ENCODE data around the gene ACSS3. TPM values are rescaled to one million over a fixed set of nuclear protein-coding genes. Genes with fewer than 3 reads are reported as not detected.
A peak's percentile ranks its signal among the peaks of the same experiment; 100 is the strongest.

ACSS3 gene
- total RNA-seq, 1 experiment from 2014 or later = 19.3 TPM

DNA sequence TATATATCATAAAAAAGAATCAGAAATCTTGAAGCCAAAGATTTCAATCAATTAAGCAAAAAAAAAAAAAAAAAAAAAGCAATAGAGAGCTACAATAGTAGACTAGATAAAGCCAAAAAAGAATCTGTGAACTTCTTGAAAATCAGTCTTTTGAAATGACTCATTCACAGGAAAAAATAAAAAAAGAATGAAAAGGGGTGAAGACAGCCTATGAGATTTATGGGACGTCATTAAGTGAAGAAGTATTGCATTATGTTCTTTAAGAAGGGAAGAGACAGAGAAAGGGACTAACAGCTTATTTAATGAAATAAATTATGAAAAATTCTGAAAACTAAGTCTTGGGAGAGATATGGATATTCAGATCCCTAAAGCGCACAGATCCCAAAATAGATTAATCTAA, 103.8 kb downstream of the ACSS3 start:
- H3K4me3 Mint-ChIP-seq = no peak overlapping the region
- Histone ChIP-seq H2BK15ac (ENCODE audit: low read depth, low read length) (no peak overlapping the region), H4K5ac (ENCODE audit: insufficient read length, low read depth, low read length) (no peak overlapping the region), H3K23me2 (ENCODE audit: insufficient read length, low read depth, low read length, poor library complexity, severe bottlenecking) (no peaks in the 10 kb centered on the region), H3K9me3 (ENCODE audit: control insufficient read depth, low read depth, low read length) (no peaks in the 10 kb centered on the region), H2AFZ (ENCODE audit: low read length) (no peak overlapping the region), H3K79me1 (ENCODE audit: insufficient read depth, low read depth, low read length, poor library complexity, severe bottlenecking) (no peaks in the 10 kb centered on the region), H3K27ac (ENCODE audit: insufficient read length, low read depth, low read length) (no peak overlapping the region), H3K56ac (ENCODE audit: insufficient read length, low read depth, low read length) (no peak overlapping the region), H4K20me1 (ENCODE audit: control insufficient read depth, insufficient read depth, insufficient read length) (no peaks in the 10 kb centered on the region), H3K27me3 (ENCODE audit: insufficient read depth, low read length) (no peaks in the 10 kb centered on the region), H3K9ac (ENCODE audit: extremely low read depth, insufficient read length, low read length) (no peak overlapping the region), H3K4me2 (ENCODE audit: insufficient read depth, insufficient read length, low read length) (no peak overlapping the region), H3K4ac (ENCODE audit: low read depth, low read length) (no peak overlapping the region), H2BK5ac (ENCODE audit: insufficient read length, low read length) (no peak overlapping the region), H3K18ac (ENCODE audit: insufficient read length, low read depth, low read length) (no peak overlapping the region), H2AK5ac (ENCODE audit: insufficient read length, low read length) (no peak overlapping the region), H4K91ac (ENCODE audit: insufficient read length, low read depth, low read length) (no peak overlapping the region), H2BK12ac (ENCODE audit: insufficient read length, low read depth, low read length) (no peak overlapping the region), H4K8ac (replicated peaks; ENCODE audit: insufficient read length, low read depth, low read length) (no peak overlapping the region), H3K4me1 (ENCODE audit: insufficient read depth, low read length) (no peaks in the 10 kb centered on the region), H3K79me2 (ENCODE audit: insufficient read depth, low read length) (no peaks in the 10 kb centered on the region), H3K14ac (ENCODE audit: insufficient read depth, low read length) (no peak overlapping the region), H3T11ph (ENCODE audit: low read length) (no peak overlapping the region), H3K23ac (ENCODE audit: insufficient read length, low read depth, low read length) (no peak overlapping the region), H2BK20ac (ENCODE audit: low read depth, low read length, poor library complexity, severe bottlenecking) (no peak overlapping the region), H2BK120ac (ENCODE audit: low read depth, low read length, poor library complexity, severe bottlenecking) (no peak overlapping the region)
- no peaks in the 10 kb centered on the region for H3K4me1 Mint-ChIP-seq
- H3K36me3 Mint-ChIP-seq (ENCODE audit: insufficient read depth in 1 of 3, low read depth in 3 of 3) = peaks cover 8 to 9% (median 8%) of the 10 kb centered on the region in 3 experiments
- WGBS (ENCODE audit: extremely low coverage, insufficient read length, low lambda C conversion rate) = no CpG with 5 or more reads among the region's 2 CpGs
- TF ChIP-seq, protein P1, sequence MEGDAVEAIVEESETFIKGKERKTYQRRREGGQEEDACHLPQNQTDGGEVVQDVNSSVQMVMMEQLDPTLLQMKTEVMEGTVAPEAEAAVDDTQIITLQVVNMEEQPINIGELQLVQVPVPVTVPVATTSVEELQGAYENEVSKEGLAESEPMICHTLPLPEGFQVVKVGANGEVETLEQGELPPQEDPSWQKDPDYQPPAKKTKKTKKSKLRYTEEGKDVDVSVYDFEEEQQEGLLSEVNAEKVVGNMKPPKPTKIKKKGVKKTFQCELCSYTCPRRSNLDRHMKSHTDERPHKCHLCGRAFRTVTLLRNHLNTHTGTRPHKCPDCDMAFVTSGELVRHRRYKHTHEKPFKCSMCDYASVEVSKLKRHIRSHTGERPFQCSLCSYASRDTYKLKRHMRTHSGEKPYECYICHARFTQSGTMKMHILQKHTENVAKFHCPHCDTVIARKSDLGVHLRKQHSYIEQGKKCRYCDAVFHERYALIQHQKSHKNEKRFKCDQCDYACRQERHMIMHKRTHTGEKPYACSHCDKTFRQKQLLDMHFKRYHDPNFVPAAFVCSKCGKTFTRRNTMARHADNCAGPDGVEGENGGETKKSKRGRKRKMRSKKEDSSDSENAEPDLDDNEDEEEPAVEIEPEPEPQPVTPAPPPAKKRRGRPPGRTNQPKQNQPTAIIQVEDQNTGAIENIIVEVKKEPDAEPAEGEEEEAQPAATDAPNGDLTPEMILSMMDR (conservative IDR thresholded peaks at IDR 0.05) = no peak
- DNase-seq = no peak
- H3K27ac Mint-ChIP-seq = peak overlapping the region in 1 of 3 experiments; percentile 76; a peak in 2 of 7 replicates
- no peaks in the 10 kb centered on the region for H3K27me3 Mint-ChIP-seq (ENCODE audit: low read depth)
- H3K9me3 Mint-ChIP-seq = peaks cover 7 to 8% of the 10 kb centered on the region in 2 experiments; a peak in 4 of 5 replicates

Data from H9 (cell line).